RWPE1 (cell line): ENCODE data around the gene MAPK9.
A peak's percentile ranks its signal among the peaks of the same experiment; 100 is the strongest.

Source experiments
- CTCF ChIA-PET: fragments of 350-600 bp; sonication (Branson Sonifier 250); formaldehyde crosslinking; extraction: SDS; loops from one replicate; lab custom pipeline; 2021; lab: Yijun Ruan, JAX
- POLR2A ChIA-PET: fragments of 400-600 bp; formaldehyde crosslinking; extraction: SDS; loops from one replicate; lab custom pipeline; 2020; ENCODE audit warnings: antibody characterized with exemption; ENCODE audit not compliant: low non-redundant PET; lab: Yijun Ruan, JAX
- DNase-seq: peaks from one replicate; pipeline ENCODE4 v3.0.0; 2012; ENCODE audit warnings: low spot score
- H3K27ac ChIP-seq: fragments of 450-650 bp; 2 replicates; pipeline ENCODE4 v1.5.1; 2017
- CTCF ChIP-seq: fragments of 450-650 bp; conservative IDR thresholded peaks from 2 replicates; pipeline ENCODE4 v1.5.1; 2017; ENCODE audit warnings: low read depth, mild to moderate bottlenecking

The MAPK9 gene

GRCh38 chr5:180318456-180319089, 26.7 kb upstream of the MAPK9 start:
- DNase-seq, result no peak
- no peak for TF ChIP-seq CTCF
- H3K27ac ChIP-seq, result no peak overlapping the region
- CTCF ChIA-PET, result interaction anchor here (3.1 kb wide), 1 partner anchor 10 kb away, joined by 16 read pairs; no protein-coding TSS in a partner anchor
- POLR2A ChIA-PET, result no interaction called here

- no peak for TF ChIP-seq CTCF
- POLR2A ChIA-PET, result no interaction called here
- no peak for DNase-seq
- H3K27ac ChIP-seq, result no peak overlapping the region
- CTCF ChIA-PET, result interaction anchor here (0.6 to 2.7 kb wide), 12 partner anchors 8 to 200 kb away, joined by 4 to 21 read pairs (median 6); no protein-coding TSS in a partner anchor
These were observed 24.7 kb upstream of the MAPK9 start for GRCh38 chr5:180316586-180316985.

- DNase-seq, result no peak
- POLR2A ChIA-PET, result interaction anchor here (0.6 to 0.8 kb wide), 2 partner anchors 8 to 15 kb away, joined by 3 to 5 read pairs; no protein-coding TSS in a partner anchor
- CTCF ChIA-PET, result interaction anchor here (0.6 to 2.7 kb wide), 19 partner anchors 9 to 266 kb away, joined by 3 to 21 read pairs (median 5); no protein-coding TSS in a partner anchor
- H3K27ac ChIP-seq, result no peak overlapping the region
- TF ChIP-seq CTCF, result peak; percentile 79
These were observed 23.9 kb upstream of the MAPK9 start for GRCh38 chr5:180315762-180316212.

- ChIA-PET POLR2A (interaction anchor here (1.0 kb wide), 1 partner anchor 179 kb away, joined by 3 read pairs; no protein-coding TSS in a partner anchor), CTCF (interaction anchor here (0.5 to 2.5 kb wide), 13 partner anchors 8 to 430 kb away, joined by 3 to 18 read pairs (median 3); no protein-coding TSS in a partner anchor)
- peak; percentile 66 for DNase-seq
- no peak for TF ChIP-seq CTCF
- no peak overlapping the region for H3K27ac ChIP-seq
These were observed 22.0 kb upstream of the MAPK9 start for GRCh38 chr5:180313677-180314505.

GRCh38 chr5:180311216-180311615, 19.3 kb upstream of the MAPK9 start:
- no peak for TF ChIP-seq CTCF
- CTCF ChIA-PET, result interaction anchor here (0.8 to 0.9 kb wide), 2 partner anchors 17 to 18 kb away, joined by 3 to 5 read pairs; no protein-coding TSS in a partner anchor
- no peak for DNase-seq
- no peak overlapping the region for H3K27ac ChIP-seq
- POLR2A ChIA-PET, result no interaction called here

- ChIA-PET POLR2A (no interaction called here), CTCF (interaction anchor here (1.1 to 3.3 kb wide), 2 partner anchors 8 to 13 kb away, joined by 10 to 18 read pairs; no protein-coding TSS in a partner anchor)
- no peak for DNase-seq
- no peak for TF ChIP-seq CTCF
- no peak overlapping the region for H3K27ac ChIP-seq
These were observed 14.9 kb upstream of the MAPK9 start for GRCh38 chr5:180306796-180307195.
